ENCODE results near the gene DIO3.
"Not testable (repeated sequence)": the region's sequence is repeated elsewhere in the genome, so short reads cannot be mapped to it uniquely, and the experiment has no call there.

Gene DIO3

GRCh38 chr14:101542391-101542790, 18.9 kb upstream of the DIO3 start:
- no peak for DNase-seq (ENCODE audit: low spot score)

- no peak for DNase-seq (ENCODE audit: low spot score)
Measured at GRCh38 chr14:101543814-101544213, 17.5 kb upstream of the DIO3 start.

GRCh38 chr14:101544550-101544949, 16.7 kb upstream of the DIO3 start:
- DNase-seq (ENCODE audit: low spot score): no peak

GRCh38 chr14:101546706-101547105, 14.6 kb upstream of the DIO3 start:
- no peak for DNase-seq (ENCODE audit: low spot score)

GRCh38 chr14:101547107-101547738, 14.1 kb upstream of the DIO3 start:
- no peak for DNase-seq (ENCODE audit: low spot score)

GRCh38 chr14:101547961-101548669, 13.2 kb upstream of the DIO3 start:
- no peak for DNase-seq (ENCODE audit: low spot score)

- DNase-seq (ENCODE audit: low spot score): no peak
Measured at GRCh38 chr14:101548710-101549109, 12.6 kb upstream of the DIO3 start.

- no peak for DNase-seq (ENCODE audit: low spot score)
Measured at GRCh38 chr14:101549154-101549553, 12.1 kb upstream of the DIO3 start.

GRCh38 chr14:101550202-101550912, 10.9 kb upstream of the DIO3 start:
- DNase-seq (ENCODE audit: low spot score): not testable (repeated sequence)

- DNase-seq (ENCODE audit: low spot score): no peak
Measured at GRCh38 chr14:101551729-101552595, 9.3 kb upstream of the DIO3 start.

- DNase-seq (ENCODE audit: low spot score): peak; percentile 59
Measured at GRCh38 chr14:101552786-101553231, 8.5 kb upstream of the DIO3 start.

- DNase-seq (ENCODE audit: low spot score): no peak
Measured at GRCh38 chr14:101553393-101553792, 7.9 kb upstream of the DIO3 start.

- DNase-seq (ENCODE audit: low spot score): no peak
Measured at GRCh38 chr14:101553931-101554330, 7.4 kb upstream of the DIO3 start.

GRCh38 chr14:101554991-101555668, 6.2 kb upstream of the DIO3 start:
- peak; percentile 74 for DNase-seq (ENCODE audit: low spot score)

GRCh38 chr14:101555669-101556043, 5.6 kb upstream of the DIO3 start:
- DNase-seq (ENCODE audit: low spot score): not testable (repeated sequence)

- DNase-seq (ENCODE audit: low spot score): no peak
Measured at GRCh38 chr14:101556131-101556530, 5.2 kb upstream of the DIO3 start.

GRCh38 chr14:101556566-101557320, 4.6 kb upstream of the DIO3 start:
- DNase-seq (ENCODE audit: low spot score): no peak

GRCh38 chr14:101557321-101557695, 4.0 kb upstream of the DIO3 start:
- no peak for DNase-seq (ENCODE audit: low spot score)

GRCh38 chr14:101557811-101558738, 3.2 kb upstream of the DIO3 start:
- DNase-seq (ENCODE audit: low spot score): peak; percentile 40

- no peak for DNase-seq (ENCODE audit: low spot score)
Measured at GRCh38 chr14:101558739-101559240, 2.5 kb upstream of the DIO3 start.

Data from SW480 (cell line).